LNCAP (cell line): ENCODE data around the gene TMPRSS7.

ENCODE experiments used
- CTCF ChIP-seq: fragments of 450-650 bp; IDR thresholded peaks from 2 replicates; pipeline ENCODE4 v1.5.1; 2017; ENCODE audit warnings: mild to moderate bottlenecking

The TMPRSS7 gene

DNA sequence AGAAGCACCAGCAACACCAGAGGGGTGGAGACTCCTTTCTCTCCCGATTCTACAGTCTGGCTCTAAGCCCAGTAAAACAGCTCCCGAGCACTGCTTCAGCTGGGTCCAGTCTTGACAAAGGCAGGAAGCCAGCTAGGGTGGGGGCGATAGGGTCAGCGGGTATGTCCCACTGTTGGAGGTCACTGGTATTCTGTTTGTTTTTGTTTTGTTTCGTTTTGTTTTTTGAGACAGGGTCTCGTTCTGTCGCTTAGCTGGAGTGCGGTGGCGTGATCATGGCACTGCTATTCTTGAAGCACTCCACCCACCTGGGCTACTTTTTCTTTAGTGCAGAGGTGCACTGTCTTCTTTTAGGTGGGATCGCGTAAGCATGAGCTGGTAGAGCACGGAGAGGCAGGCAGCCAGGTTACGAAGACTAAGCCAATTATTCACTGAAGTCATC, 82.2 kb downstream of the TMPRSS7 start:
- TF ChIP-seq CTCF, result no peak

- no peak for TF ChIP-seq CTCF
These were observed 82.9 kb downstream of the TMPRSS7 start for GRCh38 chr3:112117415-112117814.

DNA sequence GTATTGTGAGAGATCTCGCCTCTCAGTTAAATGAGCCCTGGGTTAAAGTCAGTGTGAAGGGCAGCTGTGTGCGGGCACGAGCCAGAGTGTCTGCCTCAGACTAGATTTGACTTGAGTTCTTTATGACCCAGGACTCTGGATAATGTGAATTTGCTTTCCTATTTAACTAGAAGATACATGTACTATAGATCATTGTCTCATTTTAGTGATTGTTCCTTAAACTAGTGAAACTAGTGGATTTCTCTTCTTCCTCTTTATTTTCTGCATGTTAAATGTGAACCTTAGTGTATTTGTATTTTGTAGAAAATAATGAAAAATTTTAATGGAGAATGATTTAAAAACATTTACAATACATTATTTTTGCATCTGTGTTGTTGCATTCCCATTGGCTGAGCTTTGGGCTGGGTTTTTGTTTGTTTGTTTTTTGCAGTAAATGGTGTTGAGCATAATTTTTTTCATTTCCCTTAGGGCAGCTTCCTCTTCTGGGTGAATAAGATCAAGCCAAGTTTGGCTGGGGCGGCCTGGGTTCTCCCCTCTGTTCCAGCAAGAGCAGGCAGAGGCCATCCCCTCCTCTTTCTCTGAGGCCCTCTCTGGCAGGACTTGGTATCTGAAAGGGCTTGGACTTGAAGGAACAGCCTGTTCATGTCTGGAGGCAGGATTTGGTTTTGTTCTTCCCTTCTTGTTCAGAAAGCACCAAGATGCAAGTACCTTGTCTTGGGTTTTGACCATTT, 83.5 kb downstream of the TMPRSS7 start:
- TF ChIP-seq CTCF, result no peak

DNA sequence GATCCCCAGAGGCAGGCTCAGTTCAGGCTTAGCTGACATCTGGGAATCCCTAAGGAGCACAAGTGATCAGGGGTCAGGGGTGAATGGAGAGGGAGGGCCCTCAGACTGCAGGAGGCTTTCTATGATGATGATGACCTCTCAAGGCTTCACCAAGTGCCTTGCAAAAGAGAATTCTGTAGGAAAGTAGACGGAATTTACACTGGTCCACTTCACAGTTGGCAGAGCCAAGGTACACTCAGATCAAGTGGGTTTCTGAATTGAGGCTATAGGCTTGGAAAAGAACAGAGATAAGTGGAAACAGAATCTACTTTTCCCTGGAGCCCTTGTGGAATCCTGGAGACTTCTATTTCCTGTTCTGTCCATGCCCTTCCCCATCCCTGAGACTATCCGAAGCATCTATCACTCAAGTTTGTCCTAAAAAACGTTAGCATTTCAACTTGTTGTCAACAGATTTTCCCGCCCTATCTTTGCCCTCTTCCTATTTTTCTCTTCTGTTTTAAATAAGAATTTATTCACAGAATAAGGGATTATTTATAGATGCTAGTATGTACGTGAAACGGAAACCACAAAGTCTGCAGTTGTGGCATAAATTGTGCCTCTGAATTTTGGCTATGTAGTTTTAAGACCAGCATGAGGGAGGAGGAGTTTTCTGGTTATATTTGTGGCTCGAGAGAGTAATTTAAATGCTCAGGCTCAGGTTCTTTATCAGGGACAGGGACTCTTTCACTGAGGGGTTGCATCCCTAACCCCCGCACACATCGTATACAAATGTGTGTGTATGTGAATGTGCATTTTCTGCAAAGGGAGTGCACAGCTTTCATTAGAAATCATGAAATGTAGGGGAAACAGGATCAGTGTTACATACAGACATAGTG, 85.7 kb downstream of the TMPRSS7 start:
- TF ChIP-seq CTCF, result no peak

DNA sequence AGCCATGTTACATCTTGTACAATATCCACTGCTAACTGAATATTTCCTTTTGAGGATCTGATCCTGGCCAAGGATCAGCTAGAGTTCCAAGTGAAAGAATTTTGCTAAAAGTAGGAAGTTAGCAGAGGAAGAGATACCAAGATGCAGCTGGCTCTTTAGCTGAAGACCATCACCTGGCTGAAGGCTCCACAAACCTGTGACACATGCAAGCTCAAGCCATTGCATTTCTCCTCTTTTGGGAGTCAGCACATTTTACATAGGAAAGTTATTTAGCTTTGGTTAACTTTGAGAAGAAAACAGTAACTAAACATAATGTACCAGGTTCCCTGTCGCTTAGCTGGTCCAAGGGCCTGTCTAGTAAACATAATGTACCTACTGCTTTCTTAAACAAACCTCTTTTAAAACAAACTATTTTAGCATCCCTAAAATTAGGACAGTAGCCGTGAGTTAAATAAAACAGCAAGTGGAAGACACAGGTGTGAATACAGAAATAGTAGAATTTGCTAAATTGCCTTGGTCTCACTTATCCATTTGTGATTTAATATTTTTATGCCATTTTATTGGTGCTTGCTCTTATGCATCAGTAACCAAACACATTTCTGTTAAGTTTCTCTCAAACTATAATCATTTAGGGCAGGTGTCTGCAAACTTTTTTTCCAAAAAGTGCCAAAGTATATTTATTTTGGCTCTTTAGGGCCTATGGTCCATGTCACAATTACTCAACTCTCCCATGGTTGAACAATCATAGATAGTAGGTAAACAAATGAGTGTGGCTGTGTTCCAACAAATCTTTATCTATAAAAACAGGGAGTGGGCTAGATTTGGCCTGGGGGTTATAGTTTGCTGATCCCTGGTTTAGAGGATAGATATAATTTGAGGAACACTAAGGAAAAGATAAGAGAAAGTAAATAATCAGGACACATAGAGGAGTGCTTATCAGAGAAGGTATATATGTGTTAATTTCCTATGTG, 87.3 kb downstream of the TMPRSS7 start:
- no peak for TF ChIP-seq CTCF

DNA sequence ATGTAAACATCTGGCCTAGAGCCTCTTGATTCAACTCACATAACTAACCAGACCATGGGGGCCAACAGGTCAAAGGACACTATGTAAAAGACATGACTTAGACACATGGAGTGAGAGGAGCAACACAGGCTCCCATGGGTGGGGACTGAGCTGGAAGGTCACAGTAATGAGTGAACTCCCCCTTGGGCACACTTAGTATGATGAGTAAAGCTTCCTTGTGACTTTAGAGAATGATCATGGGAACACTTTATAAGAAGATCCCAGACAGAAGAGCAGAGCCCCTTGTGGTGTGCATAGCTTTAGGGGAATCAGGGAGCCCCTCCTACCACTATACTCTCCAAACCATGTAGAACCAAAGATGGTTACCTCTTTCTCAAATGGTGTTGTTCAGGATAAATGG, 88.3 kb downstream of the TMPRSS7 start:
- no peak for TF ChIP-seq CTCF

GRCh38 chr3:112123548-112123947, 89.0 kb downstream of the TMPRSS7 start:
- TF ChIP-seq CTCF, result no peak
